ENCODE measurements around the gene KLF1. TPM values are rescaled to one million over a fixed set of nuclear protein-coding genes. Genes with fewer than 3 reads are reported as not detected.

The KLF1 gene
- polyA plus RNA-seq, 2 of the 4 experiments (the other 2 are of a cell fraction) = not detected

- CTCF ChIA-PET = no interaction called here
These were observed 44.5 kb downstream of the KLF1 start for GRCh38 chr19:12842511-12842910.

GRCh38 chr19:12841094-12841493 lies 45.9 kb downstream of the KLF1 start:
- 88% methylated on average over 20 of the region's 29 CpGs for WGBS (ENCODE audit: missing lambda C conversion rate)
- no peak for TF ChIP-seq RAD21 (conservative IDR thresholded peaks at IDR 0.05 in 1 of 2, IDR thresholded peaks at IDR 0.05 in 1 of 2)
- no peak for TF ChIP-seq MYC (IDR thresholded peaks at IDR 0.05; ENCODE audit: borderline replicate concordance, low read length)
- TF ChIP-seq NR3C1 (IDR thresholded peaks at IDR 0.05) = no peak
- no peak for TF ChIP-seq NPAS2 (CRISPR knock-in tag; IDR thresholded peaks at IDR 0.05; ENCODE audit: borderline replicate concordance)
- TF ChIP-seq HOXA7 (CRISPR knock-in tag; IDR thresholded peaks at IDR 0.05) = no peak
- TF ChIP-seq ZC3H11A (IDR thresholded peaks at IDR 0.05) = no peak
- no peak for TF ChIP-seq CHD2 (IDR thresholded peaks at IDR 0.05; ENCODE audit: low read length, partially characterized antibody)
- no peak for TF ChIP-seq REST (IDR thresholded peaks at IDR 0.05)
- no peak for TF ChIP-seq EHF (CRISPR knock-in tag; IDR thresholded peaks at IDR 0.05)
- no peak for TF ChIP-seq HEYL (CRISPR knock-in tag; IDR thresholded peaks at IDR 0.05)
- no peak for TF ChIP-seq ZSCAN20 (CRISPR knock-in tag; IDR thresholded peaks at IDR 0.05)
- TF ChIP-seq CHD4 (IDR thresholded peaks at IDR 0.05; ENCODE audit: borderline replicate concordance) = no peak
- no peak for TF ChIP-seq FOSB (CRISPR knock-in tag; IDR thresholded peaks at IDR 0.05)
- TF ChIP-seq RNF2 (IDR thresholded peaks at IDR 0.05; ENCODE audit: borderline replicate concordance, low read depth) = no peak
- no peak for TF ChIP-seq HOXB13 (CRISPR knock-in tag; IDR thresholded peaks at IDR 0.05; ENCODE audit: low read depth)
- TF ChIP-seq HOXB5 (CRISPR knock-in tag; IDR thresholded peaks at IDR 0.05) = no peak
- no peak for TF ChIP-seq BCL3 (IDR thresholded peaks at IDR 0.05)
- no peak for TF ChIP-seq ZNF302 (CRISPR knock-in tag; IDR thresholded peaks at IDR 0.05)
- no peak for TF ChIP-seq TFCP2L1 (CRISPR knock-in tag; IDR thresholded peaks at IDR 0.05)
- H3K4me2 ChIP-seq = no peak overlapping the region
- H3K4me1 ChIP-seq = peaks cover 3% of the 10 kb centered on the region; the same call in 1 of the 3 replicates
- no peak for DNase-seq (ENCODE audit: low read depth in 1 of 2, low spot score in 1 of 2)
- no peak overlapping the region for H3K4me3 ChIP-seq
- ATAC-seq = no peak
- no peak overlapping the region for H3K27ac ChIP-seq
- POLR2A ChIA-PET = no interaction called here
- FAIRE-seq = no peak
- H3K9me3 ChIP-seq = no peaks in the 10 kb centered on the region
- CTCF ChIA-PET = no interaction called here

More at GRCh38 chr19:12842511-12842910, 44.5 kb downstream of the KLF1 start:
- Histone ChIP-seq H3K4me3 (no peak overlapping the region), H3K4me2 (no peak overlapping the region), H3K27ac (no peak overlapping the region), H3K9me3 (no peaks in the 10 kb centered on the region), H3K4me1 (peaks cover 7% of the 10 kb centered on the region; the same call in 1 of the 3 replicates)
- no peak for ATAC-seq
- no peak for FAIRE-seq
- TF ChIP-seq PHF8 (IDR thresholded peaks at IDR 0.05; ENCODE audit: borderline replicate concordance, low read depth) (no peak), ZFP36 (IDR thresholded peaks at IDR 0.05; ENCODE audit: borderline replicate concordance, partially characterized antibody) (no peak)
- POLR2A ChIA-PET = no interaction called here
- 94% methylated on average over 18 of the region's 18 CpGs for WGBS (ENCODE audit: missing lambda C conversion rate)
- no peak for DNase-seq (ENCODE audit: low read depth in 1 of 2, low spot score in 1 of 2)
